T1000 (cell line): ENCODE measurements around the gene ZG16B.

Experiments
- DNase-seq: peaks from one replicate; lab custom pipeline; 2025; ENCODE audit warnings: mixed read lengths; lab: John Stamatoyannopoulos, UW

ZG16B gene, protein sequence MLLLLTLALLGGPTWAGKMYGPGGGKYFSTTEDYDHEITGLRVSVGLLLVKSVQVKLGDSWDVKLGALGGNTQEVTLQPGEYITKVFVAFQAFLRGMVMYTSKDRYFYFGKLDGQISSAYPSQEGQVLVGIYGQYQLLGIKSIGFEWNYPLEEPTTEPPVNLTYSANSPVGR

DNA sequence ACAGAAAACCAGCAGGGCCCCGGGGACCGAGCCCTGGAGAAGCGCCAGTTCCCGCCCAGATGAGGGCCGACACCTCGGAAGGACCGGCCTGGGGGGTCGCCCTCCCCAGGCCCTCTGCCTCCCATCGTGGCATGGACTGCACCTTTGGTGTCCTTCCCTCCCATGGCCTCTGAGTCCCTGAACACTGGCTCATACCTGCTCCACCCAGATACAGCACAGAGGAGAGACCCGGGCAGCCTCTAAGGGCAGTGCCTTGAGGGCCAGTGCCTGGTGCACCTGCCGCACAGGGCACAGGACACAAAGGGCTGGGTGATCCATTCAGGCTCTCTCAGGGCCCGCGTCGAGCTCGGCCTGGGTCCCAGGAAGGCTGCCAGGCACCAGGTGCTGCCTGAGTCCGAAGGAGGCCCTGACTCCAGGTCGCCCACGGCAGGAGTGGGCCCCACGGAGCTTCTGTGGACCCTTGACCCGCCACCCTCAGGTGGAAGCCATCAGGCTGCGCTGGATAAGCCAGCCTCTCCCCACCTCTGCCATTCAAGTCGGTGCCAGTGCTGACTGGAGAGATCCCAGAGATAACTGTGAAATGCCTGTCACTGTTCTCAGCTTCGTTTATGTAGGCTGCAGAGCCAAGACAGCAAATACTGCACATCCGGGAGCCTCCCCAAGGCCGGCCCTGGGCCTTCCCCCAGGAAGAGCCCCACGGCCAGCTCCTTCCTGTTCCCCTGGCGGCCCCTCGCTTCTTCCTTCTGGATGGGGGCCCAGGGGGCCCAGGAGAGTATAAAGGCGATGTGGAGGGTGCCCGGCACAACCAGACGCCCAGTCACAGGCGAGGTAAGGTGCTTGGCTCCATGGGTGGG lies at the start of gene ZG16B:
Gene ZG16B (plus strand): TSS at position 803 of the 854 bp plus-strand sequence. CDS start 139 bp downstream, outside the sequence.
- DNase-seq = no peak

DNA sequence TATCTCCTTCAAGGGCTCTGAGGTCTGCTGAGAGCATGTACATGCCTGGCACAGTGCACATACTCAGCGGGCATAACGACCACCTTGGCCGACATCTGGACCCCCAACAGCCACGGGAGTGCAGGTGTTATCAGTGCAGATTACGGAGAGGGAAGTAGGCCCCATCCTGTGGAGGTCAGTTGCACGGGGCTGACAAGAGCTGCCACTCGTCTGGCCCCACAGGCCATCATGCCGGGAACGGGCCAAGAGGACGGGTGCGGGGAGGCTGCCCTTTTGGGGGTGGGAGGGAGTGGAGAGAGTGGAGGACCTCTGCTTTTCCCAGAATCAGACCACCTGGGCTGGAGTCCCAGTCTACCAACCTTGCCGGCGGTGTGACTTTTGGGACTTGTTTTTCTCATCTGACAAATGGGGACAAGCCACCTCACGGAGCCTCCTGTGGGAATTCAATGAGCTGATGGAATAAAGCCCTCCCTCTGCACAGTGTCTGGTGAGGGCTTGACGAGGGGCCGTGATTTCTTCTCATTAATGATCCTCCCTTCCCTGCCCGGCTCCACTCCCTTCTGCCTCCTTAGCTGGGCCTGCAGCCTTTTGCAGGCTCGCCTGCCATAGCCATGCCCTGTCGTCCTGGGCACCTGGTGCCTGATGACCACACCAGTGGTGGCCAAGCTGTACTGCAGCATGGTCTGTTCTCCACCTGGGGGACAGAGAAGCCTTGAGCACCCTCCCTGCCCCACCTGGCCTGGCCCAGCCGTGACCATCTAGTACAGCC lies 47.3 kb upstream of the ZG16B start:
- no peak for DNase-seq

DNA sequence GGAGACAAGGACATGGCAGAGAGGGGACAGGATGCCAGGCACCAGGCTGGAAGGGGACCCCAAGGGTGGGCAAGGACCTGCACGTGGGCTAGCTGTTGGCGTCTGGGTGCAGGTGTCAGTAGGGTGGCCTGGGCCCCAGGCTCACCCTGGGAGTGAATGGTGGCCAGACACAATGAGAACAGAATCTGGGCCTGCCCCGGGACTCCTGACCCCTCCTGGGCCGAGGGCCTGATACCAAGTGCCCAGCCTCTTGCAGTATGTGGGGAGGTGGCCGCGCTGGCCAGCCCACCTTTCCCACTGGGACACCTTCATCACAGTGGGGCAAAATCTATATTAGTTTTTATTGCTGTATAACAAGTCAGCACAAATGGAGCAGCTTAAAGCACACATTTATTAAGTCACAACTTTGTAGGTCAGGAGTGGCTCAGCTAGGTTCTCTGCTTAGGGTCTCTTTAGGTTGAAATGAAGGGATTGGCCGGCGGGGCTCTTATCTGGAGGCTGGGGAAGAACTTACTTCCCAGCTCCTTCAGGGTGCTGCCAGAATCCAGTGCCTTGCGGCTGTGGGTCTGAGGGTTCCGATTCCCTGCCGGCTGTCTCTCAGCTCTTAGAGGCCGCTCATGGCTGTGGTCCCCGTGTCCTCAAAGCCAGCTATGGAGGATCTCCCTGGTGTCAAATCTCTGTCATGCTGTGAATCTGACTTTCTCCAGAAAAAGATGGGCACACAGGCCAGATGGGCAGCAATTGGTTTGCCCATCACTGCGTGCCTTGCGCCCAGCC lies 46.3 kb upstream of the ZG16B start:
- DNase-seq = no peak

DNA sequence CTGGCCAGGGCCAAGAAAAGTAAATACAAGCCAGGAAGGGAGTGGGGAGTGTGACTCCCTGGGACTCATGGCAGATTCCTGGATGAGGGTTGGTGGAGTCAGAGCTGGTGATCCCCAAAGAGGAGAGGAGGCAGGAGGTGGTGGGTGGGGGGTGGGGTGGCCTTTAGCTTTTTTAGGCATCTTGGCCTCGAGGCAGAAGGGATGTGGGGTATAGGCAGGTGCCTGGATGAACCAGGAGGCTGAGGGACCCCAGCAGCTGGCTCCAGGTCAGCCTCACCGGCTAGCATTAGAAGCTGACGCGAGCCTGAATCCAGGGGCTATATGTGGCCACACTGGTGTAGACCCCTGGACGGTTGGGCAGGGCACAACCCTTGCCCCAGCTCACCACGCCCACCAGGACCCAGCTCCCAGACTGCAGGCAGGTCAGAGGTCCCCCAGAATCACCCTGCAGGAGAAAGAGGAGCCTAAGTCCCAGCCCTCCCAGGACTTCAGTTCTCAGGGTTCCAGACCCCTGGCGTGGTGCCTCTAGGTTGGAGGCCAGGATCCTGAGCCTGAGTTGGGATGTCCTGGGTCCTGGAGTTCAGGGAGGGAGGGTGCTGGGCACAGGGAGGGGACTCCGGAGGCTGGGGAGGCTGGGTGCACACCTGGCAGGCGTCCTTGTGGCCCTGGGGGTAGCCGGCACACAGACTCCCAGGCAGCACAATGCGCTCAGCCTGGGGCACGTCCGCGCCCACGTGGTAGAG lies 45.6 kb upstream of the ZG16B start:
- DNase-seq = no peak

DNA sequence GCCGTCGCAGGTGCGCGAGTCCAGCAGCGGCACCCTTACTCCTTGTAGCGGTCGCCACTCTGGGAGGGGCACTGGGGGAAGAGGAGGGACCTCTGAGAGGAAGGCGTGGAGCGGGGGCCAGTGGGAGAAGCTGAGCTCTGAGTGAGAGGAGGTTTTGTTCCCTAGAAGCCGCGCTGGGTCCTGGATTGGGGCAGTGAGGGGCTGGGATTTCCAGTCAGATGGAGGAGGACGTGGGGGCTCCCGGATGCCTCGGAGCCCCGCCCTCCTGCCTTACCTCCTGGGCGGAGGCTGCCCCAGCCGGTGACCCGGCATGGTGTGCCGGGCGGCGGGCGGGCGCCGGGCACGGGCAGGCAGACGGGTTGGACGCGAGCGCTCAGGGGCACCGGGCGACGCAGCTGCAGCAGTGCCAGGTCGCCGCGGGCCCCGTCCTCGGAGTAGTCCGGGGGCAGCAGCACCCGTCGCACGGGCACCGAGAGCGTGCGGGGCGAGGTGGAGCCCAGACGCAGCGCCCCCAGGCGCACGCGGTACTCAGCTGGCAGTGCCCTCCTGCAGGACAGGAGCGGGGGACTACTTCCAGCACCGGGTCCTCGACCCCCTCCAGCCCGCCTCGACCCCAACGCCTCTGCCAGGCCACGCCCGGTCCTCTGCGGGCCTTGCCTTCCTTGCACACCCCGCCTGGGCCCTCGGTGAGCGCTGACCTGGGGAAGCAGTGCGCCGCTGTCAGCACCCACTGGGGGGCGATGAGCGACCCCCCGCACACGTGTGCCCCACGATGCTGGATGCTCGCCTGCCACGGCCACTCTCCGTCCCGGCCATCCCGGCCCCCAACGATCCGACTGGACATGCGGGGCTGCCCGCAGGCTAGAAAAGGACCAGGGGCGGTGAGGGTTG lies 44.8 kb upstream of the ZG16B start:
- DNase-seq = no peak

DNA sequence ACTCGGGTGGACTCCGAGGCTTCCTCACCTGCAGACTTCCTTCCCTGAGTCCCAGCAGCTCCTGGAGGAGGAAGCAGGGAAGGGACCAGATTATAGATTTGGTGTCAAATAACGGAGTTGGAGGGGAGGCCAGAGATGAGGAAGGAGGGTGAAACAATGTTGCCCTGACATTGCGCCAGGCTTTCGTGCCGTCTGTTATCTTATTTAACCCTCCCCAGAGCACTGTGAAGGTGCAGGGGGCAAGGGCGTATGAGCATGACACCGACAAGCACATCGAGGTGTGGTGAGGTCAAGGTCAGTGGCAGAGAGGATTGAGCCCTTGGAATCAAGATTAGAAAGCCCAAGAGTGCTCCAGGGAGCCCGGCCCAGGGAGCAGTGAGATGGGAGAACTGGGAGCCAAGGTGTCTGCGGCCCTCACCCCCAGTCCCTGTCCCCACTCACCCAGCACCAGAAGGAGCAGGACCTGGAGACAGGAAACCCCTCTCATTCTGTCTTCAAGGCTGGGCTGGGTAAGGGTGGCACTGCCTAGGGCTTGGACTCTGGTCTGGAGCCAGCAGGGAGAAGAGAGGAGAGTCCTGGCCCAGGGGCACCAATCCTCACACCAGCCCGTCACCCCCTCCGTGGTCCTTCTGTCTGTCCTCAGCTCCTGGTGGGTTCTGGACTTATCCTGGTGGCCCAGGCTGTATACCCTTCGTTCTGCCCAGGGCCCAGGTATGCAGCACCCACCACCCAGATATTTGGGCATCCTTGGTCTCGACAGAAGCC lies 43.9 kb upstream of the ZG16B start:
- no peak for DNase-seq

DNA sequence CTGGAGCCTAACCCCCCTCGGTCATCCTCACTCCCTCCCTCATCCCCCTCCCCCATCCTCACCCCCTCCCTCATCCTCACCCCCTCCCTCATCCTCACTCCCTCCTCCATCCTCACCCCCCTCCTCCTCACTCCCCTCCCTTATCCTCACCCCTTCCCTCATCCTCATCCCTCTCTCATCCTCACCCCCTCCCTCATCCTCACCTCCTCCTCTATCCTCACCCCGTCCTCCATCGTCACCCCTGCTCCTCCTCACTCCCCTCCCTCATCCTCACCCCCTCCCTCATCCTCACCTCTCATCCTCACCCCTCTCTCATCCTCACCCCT lies 43.3 kb upstream of the ZG16B start:
- no peak for DNase-seq

DNA sequence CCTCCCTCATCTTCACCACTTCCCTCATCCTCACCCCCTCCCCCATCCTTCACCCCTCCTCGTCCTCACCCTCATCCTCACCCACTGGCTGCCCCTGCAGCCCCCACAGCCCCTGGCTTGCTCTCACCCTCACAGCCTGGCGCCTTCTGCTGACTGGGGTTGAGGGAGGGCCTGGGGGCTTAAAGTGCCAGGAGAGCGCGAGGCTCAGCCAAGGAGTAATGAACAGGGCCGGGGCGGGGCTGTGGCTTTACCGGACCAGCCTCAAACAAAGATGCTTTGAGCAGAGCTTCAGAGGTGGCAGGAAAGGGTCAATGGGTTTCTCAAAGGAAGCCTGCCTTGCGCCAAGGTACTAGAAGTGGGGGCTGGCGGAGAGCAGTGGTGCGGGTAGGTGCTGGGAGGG lies 42.7 kb upstream of the ZG16B start, which contains the start of gene PRSS33:
Gene PRSS33 (minus strand): TSS at position 155 of the 400 bp plus-strand sequence. CDS start 1,013 bp downstream, outside the sequence.
- no peak for DNase-seq

DNA sequence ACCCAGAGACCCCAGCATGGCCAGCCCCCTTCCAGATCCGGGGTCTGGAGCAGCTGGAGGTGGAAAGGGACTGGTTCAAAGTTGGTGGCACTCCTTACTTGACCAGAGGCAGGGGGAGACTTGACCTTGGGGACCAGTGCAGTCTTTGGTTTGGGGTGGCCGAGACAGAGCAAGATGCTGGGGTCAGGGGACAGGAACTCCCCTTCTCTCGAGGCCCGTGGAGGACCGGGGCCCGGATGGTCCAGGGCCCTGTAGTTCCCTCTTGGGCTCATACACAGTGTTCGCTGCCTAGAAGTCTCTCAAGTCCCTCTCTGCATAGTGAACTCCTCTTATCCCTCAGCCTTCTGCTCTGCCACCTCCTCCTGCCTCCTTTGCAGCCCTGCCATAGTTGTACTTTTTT lies 42.1 kb upstream of the ZG16B start:
- no peak for DNase-seq

DNA sequence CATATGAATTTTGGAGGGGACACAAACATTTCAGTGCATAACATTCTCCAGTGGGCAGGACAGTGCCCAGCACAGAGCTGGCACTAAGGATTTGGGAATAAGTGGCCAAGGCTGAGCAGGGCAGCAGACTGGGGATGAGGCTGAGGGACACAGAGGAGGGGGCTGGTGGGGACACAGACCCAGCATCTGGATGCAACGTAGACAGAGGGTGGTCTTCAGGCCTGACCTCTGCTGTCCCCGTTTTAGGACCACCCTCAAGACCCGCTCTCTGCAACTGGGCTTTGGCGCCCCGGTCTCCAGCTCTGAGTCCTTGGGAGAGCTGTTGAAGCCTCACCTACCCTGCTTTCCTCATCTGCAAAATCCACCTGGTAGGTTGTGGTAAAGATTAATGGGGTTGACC lies 39.5 kb upstream of the ZG16B start:
- no peak for DNase-seq

DNA sequence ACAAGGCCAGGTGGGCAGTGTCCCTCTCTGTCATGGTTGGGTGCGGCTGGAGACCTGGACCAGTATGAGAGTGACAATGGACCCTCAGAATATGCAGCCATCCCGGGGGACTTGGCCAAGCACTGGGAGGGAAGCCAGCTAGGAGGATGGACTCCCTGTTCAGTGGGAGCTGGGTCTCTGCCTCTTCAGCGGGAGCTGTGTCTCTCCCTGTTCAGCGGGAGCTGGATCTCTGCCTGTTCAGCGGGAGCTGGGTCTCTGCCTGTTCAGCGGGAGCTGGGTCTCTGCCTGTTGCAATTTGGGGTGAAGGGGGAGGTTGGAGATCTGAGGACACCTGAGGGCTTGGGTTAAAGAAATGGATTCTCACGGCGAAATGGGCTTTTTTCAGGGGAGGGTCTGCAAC lies 38.9 kb upstream of the ZG16B start:
- no peak for DNase-seq

DNA sequence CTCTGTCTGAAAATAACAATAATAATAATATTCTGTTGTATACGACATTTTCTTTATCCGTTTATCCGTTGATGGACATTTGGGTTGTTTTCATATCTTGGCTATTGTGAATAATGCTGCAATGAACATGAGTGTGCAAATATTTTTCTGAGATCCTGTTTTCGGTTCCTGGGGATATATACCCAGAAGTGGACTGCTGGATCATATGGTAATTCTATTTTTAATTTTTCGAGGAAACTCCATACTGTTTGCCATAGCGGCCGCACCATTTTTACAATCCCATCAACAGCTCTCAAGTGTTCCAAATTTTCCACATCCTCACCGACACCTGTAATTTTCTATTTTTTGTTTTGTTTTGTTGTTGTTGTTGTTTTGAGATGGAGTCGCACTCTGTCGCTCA lies 37.2 kb upstream of the ZG16B start:
- no peak for DNase-seq

DNA sequence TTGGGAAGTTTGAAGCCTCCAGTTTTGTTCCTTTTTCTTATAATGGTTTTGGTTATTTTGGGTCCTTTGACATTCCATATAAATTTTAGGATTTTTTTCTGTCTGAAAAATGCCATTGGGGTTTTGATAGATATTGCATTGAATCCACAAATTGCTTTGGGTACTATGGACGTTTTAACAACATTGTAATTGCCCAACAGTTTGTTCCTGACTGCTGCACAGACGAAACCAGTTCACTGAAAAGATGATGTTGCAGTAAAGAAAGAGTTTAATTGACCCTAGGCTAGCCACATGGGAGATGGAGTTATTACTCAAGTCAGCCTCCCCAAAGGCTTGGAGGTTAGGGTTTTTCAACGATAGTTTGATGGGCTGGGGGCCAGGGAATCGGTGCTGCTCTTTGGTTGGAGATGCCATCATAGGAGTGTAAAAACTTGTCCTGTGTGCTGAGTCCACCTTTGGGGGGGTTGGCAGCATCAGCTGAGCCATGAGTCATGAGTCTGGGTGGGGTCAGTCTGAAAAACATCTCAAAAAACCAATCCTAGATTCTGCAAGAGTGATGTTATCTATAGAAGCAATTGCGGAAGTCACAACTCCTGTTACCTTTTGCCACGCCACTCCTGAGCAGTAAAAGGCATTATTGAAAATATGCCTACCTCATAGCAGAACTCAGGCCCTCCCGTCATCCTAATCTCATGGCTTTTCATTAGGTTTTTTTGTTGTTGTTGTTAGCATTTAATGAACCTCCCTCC lies 34.5 kb upstream of the ZG16B start:
- DNase-seq = no peak

DNA sequence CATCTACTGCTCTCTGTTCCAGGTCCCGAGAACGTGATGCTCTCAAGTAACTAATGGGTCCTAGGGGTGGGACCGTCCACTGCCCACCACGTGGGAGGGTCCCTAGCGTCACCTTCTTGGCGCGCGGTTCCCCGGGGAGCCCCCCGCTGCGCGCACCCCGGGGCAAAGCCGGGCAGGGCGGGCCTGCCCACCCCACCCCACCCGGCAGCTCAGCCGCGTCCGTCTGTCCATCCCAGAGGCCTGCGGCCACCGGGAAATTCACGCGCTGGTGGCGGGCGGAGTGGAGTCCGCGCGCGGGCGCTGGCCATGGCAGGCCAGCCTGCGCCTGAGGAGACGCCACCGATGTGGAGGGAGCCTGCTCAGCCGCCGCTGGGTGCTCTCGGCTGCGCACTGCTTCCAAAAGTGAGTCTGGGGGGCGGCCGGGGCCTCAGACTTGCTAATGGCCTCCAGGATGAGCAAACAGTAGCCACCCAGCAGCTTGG lies 31.3 kb upstream of the ZG16B start:
- DNase-seq = no peak

DNA sequence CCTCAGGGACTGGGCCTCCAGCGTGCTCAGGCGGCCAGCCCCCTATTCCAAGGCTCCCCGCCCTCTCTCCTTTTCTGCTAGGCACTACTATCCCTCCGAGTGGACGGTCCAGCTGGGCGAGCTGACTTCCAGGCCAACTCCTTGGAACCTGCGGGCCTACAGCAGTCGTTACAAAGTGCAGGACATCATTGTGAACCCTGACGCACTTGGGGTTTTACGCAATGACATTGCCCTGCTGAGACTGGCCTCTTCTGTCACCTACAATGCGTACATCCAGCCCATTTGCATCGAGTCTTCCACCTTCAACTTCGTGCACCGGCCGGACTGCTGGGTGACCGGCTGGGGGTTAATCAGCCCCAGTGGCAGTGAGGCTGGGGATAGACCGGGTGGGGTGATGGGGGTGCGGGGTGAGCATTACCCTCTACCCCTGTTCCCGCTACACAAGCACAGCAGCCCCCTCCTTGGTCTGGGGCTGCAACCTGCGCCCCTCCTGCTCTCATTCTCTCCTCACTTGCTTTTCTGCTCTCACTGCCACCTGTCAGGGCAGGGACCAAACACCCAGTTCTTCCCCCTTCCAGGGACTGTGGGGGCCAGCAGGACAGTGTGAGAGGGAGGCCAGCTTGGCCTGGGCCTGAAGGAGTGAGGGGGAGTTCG lies 30.8 kb upstream of the ZG16B start:
- DNase-seq = no peak

DNA sequence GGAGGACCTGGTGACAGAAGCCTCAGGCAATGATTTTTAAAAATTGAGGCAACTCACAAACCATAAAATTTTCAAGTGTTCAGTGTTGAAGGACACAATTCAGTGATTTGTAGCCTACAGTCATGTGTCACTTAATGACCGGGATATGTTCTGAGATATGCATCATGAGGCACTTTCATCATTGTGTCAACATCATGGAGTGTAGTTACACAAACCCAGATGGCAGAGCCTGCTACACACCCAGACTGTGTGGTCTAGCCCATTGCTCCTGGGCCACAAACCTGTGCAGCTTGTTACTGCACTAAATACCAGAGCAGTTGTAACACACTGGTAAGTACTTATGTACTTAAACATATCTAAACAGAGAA lies 30.3 kb upstream of the ZG16B start:
- no peak for DNase-seq

DNA sequence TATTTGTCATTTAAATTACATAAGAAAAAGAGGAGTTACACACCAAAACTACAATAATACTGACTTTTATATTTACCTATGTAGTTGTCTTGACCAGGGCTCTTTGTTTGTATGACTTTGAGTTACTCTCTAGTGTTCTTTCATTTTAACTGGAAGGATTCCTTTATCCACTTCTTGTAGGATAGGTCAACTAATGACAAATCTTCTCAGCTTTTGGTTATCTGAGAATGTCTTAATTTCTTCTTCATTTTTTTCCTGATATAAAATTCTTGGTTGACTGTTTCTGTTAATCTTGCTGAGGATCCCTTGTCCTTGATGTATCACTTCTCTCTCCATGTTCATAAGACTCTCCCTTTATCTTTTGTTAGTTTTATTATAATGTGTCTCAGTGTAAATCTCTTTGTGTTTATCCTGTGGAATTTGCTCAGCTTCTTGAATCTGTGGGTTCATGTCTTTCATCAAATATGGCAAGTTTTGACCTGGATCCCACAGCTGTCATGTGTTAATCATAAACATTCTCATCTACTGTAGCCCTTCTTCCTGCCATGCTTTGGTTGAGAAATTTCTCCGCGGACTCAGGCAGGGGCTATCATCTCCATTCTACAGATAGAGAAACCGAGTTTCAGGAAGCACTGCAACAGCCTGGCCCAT lies 26.4 kb upstream of the ZG16B start:
- DNase-seq = no peak

DNA sequence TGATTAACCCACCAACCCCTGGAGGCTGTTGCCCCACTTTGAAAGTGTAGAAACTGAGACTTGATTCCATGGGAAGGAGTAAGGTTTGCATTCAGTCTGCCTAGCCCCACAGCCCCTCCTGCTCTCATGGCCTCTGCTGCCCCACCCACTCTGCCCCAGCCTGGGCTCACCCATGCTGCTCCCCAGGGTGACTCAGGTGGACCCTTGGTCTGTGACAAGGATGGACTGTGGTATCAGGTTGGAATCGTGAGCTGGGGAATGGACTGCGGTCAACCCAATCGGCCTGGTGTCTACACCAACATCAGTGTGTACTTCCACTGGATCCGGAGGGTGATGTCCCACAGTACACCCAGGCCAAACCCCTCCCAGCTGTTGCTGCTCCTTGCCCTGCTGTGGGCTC lies 25.4 kb upstream of the ZG16B start:
- DNase-seq = no peak
